ENCODE data around the gene F7. TPM values are rescaled to one million over a fixed set of nuclear protein-coding genes. Genes with fewer than 3 reads are reported as not detected.

Gene F7
- total RNA-seq, 1 experiment from 2014 or later, result 0.11 TPM

GRCh38 chr13:113138792-113139551 lies 33.4 kb downstream of the F7 start:
- DNase-seq (ENCODE audit: low read depth), result no peak

DNA sequence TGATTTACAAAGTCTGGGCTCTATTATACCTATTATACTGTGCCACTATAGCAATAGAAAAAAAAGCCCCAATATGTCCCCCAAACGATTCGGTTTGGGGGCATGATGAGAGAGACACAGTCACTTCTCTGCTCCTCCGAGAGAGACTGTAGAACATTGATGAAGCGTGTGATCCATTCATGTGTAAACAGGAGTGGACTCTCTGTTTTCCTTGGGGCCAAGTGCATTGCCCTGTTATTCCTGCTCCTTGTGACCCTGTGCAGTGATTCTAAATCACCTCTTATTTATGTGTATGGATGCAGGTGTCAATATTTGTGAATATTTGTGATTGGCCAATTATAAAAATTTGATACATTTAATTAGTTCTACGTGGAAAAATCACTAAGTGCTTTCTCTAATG lies 34.0 kb downstream of the F7 start:
- DNase-seq (ENCODE audit: low read depth), result no peak

DNA sequence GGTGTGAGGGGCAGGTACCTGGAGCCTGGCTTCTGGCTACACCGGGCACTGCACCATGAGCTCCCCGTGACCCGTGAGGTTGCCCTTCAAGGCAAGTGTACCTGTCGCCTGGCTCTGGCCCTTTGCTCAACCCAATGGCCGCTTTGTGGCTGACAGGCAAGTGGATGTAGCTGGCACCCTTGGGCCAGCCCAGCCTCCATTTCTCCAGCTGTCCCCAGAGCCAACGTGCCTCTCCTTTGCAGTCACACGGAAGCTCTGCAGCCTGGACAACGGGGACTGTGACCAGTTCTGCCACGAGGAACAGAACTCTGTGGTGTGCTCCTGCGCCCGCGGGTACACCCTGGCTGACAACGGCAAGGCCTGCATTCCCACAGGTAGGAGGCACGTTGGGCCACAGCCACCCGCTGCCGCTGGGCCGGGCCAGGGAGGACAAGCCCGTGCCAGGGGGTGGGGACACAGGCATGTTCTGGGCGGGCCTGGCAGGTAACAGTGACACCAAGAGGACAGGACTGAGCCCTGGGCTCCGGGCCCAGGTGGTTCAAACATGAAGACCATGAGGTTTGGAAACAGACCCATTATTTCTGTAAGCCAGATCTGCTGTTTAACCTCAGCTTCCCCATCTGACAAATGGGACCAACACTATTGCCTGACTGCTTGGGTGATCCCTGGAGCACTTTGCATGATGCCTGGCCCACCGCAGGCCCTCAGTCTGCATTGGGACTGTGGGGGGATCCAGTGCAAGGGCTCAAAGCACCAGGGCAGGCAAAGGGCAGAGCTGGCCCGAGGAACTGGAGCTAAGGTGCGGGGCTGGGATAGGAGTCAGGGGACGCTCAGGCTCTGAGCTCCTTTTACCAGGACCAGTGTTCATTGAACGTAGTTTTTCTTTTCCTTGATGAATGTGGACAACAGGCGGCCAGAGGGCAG lies 35.3 kb downstream of the F7 start:
- DNase-seq (ENCODE audit: low read depth), result no peak

- no peak for DNase-seq (ENCODE audit: low read depth)
These were observed 36.0 kb downstream of the F7 start for GRCh38 chr13:113141601-113141970.

- no peak for DNase-seq (ENCODE audit: low read depth)
These were observed 37.3 kb downstream of the F7 start for GRCh38 chr13:113142876-113143275.

- DNase-seq (ENCODE audit: low read depth), result no peak
These were observed 38.1 kb downstream of the F7 start for GRCh38 chr13:113143466-113144254.

DNA sequence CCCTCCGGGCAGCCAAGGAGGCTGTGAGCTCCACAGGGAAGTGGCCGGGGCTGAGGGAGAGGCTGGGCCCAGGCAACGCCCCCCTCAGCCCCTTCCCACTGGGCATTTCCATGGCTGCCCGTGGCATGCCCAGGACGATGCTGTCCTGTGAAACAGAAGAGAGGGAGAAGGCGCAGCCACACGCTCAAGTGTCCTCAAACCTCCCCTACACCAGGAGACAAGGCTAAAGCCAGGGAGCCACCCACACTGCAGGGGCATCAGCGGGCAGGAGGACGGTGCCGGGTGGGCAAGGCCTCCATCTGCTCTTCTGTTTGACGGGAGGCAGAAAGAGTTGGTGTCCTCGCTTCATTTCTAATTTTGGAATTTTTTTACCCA lies 38.7 kb downstream of the F7 start:
- no peak for DNase-seq (ENCODE audit: low read depth)

DNA sequence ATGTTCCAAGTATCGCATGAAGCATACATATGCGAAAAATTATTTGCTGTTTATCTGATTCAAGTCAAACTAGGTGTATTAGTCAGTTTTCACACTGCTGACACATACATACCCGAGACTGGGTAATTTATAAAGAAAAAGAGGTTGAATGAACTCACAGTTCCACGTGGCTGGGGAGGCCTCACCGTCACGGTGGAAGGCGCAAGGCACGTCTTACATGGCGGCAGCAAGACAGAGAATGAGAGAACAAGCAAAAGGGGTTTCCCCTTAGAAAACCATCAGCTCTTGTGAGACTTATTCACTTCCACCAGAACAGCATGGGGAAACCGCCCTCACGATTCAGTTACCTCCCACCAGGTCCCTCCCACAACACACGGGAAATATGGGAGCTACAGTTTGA lies 39.9 kb downstream of the F7 start:
- no peak for DNase-seq (ENCODE audit: low read depth)

DNA sequence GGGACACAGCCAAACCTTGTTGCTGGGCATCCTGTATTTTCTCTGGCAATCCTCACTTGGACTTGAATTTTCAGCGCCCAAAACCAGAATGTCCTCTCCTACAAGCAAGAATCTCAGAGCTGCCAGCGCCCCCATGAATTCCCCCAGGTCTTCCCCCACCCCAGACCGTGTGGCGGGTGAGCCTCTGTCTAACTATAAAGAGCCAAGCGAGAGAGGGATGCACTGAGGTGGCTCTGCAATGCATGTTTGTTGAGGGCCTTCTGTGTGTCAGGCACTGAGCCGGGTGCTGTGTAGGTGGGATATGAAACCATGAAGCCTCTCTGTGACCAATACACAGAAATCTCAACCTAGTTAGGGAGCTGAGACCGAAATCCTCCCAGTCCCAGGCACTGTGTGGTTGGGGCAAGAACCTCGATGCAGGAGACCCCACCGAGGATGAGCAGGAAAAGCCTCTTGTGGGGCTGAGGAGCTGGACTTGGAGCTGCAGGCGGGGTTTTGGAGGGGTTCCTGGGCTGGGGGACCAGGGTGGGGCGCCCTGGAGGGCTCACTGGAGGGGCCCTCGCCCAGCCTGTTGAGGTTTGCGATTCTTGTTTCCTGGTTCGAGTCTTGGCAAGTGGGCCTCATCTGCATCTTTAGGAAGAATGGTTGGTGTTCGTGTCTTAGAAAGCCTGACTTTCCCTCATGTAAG lies 40.5 kb downstream of the F7 start:
- no peak for DNase-seq (ENCODE audit: low read depth)

DNA sequence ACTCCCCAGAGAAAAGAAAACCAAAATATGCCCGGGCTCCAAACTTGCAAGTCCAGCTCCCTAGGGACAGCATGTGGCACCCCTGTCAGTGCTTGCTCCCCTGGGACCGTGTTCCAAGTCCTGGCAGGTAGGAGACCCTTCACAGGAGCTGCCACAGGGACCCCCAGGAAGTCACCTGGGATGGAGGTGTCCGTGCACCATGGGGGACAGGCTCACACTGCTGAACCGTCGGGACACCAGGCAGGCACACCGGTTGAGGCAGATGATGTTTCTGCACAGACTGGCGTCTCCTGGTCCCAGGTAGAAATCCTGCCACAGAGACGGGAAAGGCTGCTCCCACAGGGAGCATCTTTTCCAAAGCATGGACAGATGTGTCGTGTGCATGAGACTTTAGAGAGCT lies 41.2 kb downstream of the F7 start:
- no peak for DNase-seq (ENCODE audit: low read depth)

- DNase-seq (ENCODE audit: low read depth), result no peak
These were observed 41.6 kb downstream of the F7 start for GRCh38 chr13:113147206-113147605.

DNA sequence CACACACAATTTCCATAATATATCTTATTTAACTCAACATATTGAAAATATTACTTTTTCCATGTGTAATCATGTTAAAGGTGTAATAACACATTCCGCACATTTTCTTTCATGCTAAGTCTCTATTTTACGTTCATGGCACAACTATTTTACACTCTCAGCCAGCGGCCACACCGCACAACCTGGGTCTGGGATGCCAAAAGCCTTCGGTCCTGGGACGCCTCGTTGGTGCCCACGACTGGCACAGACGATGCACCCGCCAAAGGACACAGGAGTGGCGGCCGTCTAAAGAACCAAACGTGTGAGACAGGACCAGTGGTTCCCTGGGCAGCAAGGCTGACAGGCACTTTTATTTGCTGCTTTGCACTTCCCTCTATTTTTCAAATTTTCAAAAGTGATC lies 42.8 kb downstream of the F7 start:
- no peak for DNase-seq (ENCODE audit: low read depth)

DNA sequence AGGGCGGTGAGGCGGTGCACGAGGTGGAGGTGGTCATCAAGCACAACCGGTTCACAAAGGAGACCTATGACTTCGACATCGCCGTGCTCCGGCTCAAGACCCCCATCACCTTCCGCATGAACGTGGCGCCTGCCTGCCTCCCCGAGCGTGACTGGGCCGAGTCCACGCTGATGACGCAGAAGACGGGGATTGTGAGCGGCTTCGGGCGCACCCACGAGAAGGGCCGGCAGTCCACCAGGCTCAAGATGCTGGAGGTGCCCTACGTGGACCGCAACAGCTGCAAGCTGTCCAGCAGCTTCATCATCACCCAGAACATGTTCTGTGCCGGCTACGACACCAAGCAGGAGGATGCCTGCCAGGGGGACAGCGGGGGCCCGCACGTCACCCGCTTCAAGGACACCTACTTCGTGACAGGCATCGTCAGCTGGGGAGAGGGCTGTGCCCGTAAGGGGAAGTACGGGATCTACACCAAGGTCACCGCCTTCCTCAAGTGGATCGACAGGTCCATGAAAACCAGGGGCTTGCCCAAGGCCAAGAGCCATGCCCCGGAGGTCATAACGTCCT lies 43.4 kb downstream of the F7 start:
- DNase-seq (ENCODE audit: low read depth), result no peak

DNA sequence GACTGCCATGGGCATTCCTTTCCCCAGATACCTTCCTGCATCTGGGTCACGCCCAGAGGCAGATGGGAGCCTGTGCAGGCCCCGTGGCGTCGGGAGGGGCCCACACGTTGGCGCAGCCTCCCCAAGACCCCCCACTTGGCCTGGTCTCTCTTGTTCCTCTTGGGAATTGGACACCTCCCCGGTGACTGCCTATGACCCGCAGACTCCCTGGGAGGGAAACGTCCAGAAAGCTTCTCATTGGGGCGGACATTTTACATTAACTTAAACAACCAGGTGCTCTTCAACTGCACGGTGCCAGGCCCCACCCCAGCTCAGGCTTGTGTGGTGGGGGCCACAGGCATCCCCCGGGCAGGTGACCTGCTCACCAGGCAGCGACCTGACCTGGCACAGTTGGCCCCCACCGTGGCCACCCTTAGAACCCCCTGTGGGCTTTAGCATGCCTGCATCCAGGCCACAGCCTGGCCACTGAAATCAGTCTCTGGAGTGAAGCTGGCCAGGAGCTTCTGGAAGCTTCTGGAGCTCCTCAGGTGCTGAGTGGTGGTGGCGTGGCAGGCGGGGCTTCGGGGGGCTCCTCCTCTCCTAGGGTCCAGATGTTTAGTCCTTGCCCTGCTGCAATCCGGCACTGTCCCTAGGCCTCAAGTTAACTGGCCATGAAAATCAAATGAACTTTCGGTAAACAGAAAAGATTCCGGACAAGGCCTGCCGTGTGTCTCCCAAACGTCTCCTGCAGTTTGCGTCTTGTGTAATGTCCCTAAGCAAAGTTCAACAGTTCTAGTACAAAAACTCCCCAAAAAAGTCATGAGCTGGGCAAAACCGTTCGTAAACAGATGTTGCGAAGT lies 44.3 kb downstream of the F7 start:
- DNase-seq (ENCODE audit: low read depth), result no peak

- DNase-seq (ENCODE audit: low read depth), result no peak
These were observed 45.2 kb downstream of the F7 start for GRCh38 chr13:113150550-113151365.

GRCh38 chr13:113151745-113152690 lies 46.4 kb downstream of the F7 start:
- peak; percentile 33 for DNase-seq (ENCODE audit: low read depth)

- DNase-seq (ENCODE audit: low read depth), result no peak
These were observed 47.0 kb downstream of the F7 start for GRCh38 chr13:113152691-113152983.

GRCh38 chr13:113152984-113153809 lies 47.6 kb downstream of the F7 start:
- DNase-seq (ENCODE audit: low read depth), result peak; percentile 9
